Gastroesophageal sphincter (tissue), 3 donors: Measurements from ENCODE around the gene TAAR8.

Source experiments
- POLR2A ChIP-seq, 2 donors: fragments of 450-650 bp; IDR thresholded peaks; one replicate each; pipeline ENCODE4 v1.6.1; 2017; ENCODE audit warnings: antibody characterized with exemption in 2 of 2, mild to moderate bottlenecking in 2 of 2, moderate library complexity in 1 of 2
- POLR2AphosphoS5 ChIP-seq: sonication (generic); formaldehyde crosslinking; IDR thresholded peaks from one replicate; pipeline ENCODE4 v1.6.1; 2017; ENCODE audit warnings: antibody characterized with exemption
- TF ChIP-seq, protein P1 (sequence below), 4 experiments: fragments of 200-600 bp in 2 of 4; fragments of 450-650 bp in 2 of 4; sonication (generic) in 1 of 4; IDR thresholded peaks; one replicate each; pipeline ENCODE4 v1.5.1; 2017 to 2019; ENCODE audit warnings: antibody characterized with exemption in 4 of 4, mild to moderate bottlenecking in 2 of 4, moderate library complexity in 2 of 4

- TF ChIP-seq POLR2AphosphoS5 (no peak), POLR2A (IDR thresholded peaks at IDR 0.05) (no peak)
- TF ChIP-seq, protein P1, sequence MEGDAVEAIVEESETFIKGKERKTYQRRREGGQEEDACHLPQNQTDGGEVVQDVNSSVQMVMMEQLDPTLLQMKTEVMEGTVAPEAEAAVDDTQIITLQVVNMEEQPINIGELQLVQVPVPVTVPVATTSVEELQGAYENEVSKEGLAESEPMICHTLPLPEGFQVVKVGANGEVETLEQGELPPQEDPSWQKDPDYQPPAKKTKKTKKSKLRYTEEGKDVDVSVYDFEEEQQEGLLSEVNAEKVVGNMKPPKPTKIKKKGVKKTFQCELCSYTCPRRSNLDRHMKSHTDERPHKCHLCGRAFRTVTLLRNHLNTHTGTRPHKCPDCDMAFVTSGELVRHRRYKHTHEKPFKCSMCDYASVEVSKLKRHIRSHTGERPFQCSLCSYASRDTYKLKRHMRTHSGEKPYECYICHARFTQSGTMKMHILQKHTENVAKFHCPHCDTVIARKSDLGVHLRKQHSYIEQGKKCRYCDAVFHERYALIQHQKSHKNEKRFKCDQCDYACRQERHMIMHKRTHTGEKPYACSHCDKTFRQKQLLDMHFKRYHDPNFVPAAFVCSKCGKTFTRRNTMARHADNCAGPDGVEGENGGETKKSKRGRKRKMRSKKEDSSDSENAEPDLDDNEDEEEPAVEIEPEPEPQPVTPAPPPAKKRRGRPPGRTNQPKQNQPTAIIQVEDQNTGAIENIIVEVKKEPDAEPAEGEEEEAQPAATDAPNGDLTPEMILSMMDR (IDR thresholded peaks at IDR 0.05): no peak
Measured at GRCh38 chr6:132515386-132515785, 37.1 kb upstream of the TAAR8 start.
